SU-DHL-6 (cell line): ENCODE results near the gene HOXC6.

ENCODE experiments used
- CTCF ChIP-seq: fragments of 200-600 bp; sonication (generic); IDR thresholded peaks from one replicate; pipeline ENCODE4 v1.5.1; 2017; ENCODE audit warnings: antibody characterized with exemption, mild to moderate bottlenecking, low read length, moderate library complexity; ENCODE audit not compliant: insufficient read depth, poor library complexity, severe bottlenecking
- EZH2phosphoT487 ChIP-seq: fragments of 200-600 bp; sonication (generic), shearing (Covaris generic); conservative IDR thresholded peaks from 2 replicates; pipeline ENCODE4 v1.6.1; 2018; ENCODE audit warnings: mild to moderate bottlenecking, antibody characterized with exemption, low read length, moderate library complexity, mixed read lengths

- TF ChIP-seq CTCF: no peak
- TF ChIP-seq EZH2phosphoT487: no peak
Measured at GRCh38 chr12:54040148-54040494, 11.9 kb downstream of the HOXC6 start.
